Thyroid gland (tissue), 4 donors: ENCODE results near the gene GPR25. TPM values are rescaled to one million over a fixed set of nuclear protein-coding genes. Genes with fewer than 3 reads are reported as not detected.

Source experiments
- DNase-seq, 2 donors: peaks; one replicate each; pipeline ENCODE4 v3.0.0-alpha.2; 2019
- H3K27ac ChIP-seq, 3 donors: fragments of 200-600 bp; sonication (generic); 1 replicate in 2 of 3; 2 replicates in 1 of 3; pipeline ENCODE4 v1.5.1; 2016 to 2019; ENCODE audit warnings: mild to moderate bottlenecking in 1 of 3, moderate library complexity in 1 of 3
- H3K27me3 ChIP-seq: fragments of 200-600 bp; sonication (generic); one replicate; pipeline ENCODE4 v1.5.1; 2019
- H3K36me3 ChIP-seq, 2 donors: fragments of 200-600 bp; sonication (generic); one replicate each; pipeline ENCODE4 v1.5.1; 2016 to 2019
- H3K4me1 ChIP-seq, 2 donors: fragments of 200-600 bp; sonication (generic); one replicate each; pipeline ENCODE4 v1.5.1; 2017 to 2019
- H3K4me3 ChIP-seq, 3 donors: fragments of 200-600 bp; sonication (generic); replicated peaks in 1 of 3; 1 replicate in 2 of 3; 2 replicates in 1 of 3; pipeline ENCODE4 v1.5.1; 2016; ENCODE audit warnings: mild to moderate bottlenecking in 1 of 3
- H3K9me3 ChIP-seq: fragments of 200-600 bp; sonication (generic); one replicate; pipeline ENCODE4 v1.5.1; 2017
- POLR2A ChIP-seq, 2 donors: fragments of 450-650 bp; IDR thresholded peaks; one replicate each; pipeline ENCODE4 v1.6.1; 2017; ENCODE audit warnings: antibody characterized with exemption in 2 of 2, mild to moderate bottlenecking in 2 of 2, moderate library complexity in 1 of 2
- WGBS, 2 donors: methylation state at CpG; one replicate each; pipeline ENCODE4 v1.1.5; 2017; 5-methylcytosine and 5-hydroxymethylcytosine counted together
- intact Hi-C: fragments of 100-400 bp; cut with DNase I; formaldehyde crosslinking; loops from one replicate; pipeline ENCODE4 v1.15.1; 2023
- total RNA-seq, 4 donors: library from RNA; depleted of rRNA; stranded (reverse); fragments of >200 nt; gene quantifications; one replicate each; pipeline ENCODE4 v1.2.3, GENCODE V29; 2016
- TF ChIP-seq, protein P1 (sequence below), 6 experiments: fragments of 200-600 bp in 3 of 6; fragments of 450-650 bp in 3 of 6; sonication (generic) in 3 of 6; IDR thresholded peaks; one replicate each; pipeline ENCODE4 v1.5.1; 2016 to 2019; ENCODE audit warnings: antibody characterized with exemption in 6 of 6, mild to moderate bottlenecking in 2 of 6, inconsistent platforms in 1 of 6, moderate library complexity in 1 of 6

The GPR25 gene
- total RNA-seq, 4 donors from 2014 or later, result 0.27 TPM; not detected in 3

DNA sequence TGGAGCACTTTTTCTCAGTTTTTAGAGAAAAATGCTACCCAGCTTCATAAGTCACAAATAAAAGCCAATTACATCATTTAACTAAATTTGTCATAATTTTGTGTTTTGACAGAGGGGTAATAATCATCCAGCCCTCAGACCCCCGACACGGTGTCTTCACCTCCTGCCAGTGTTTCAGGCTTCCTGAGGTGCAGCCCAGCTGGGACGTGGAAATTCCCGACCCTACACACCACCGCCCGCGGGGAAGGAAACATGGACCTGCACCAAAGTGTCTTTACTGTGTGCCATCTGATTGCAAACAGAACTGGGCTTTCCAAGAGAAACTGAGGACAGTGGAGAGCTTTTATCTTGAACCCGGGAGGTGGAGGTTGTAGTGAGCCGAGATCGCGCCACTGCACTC lies 14.3 kb downstream of the GPR25 start:
- H3K4me1 ChIP-seq, result peaks cover 9 to 12% of the 10 kb centered on the region in 2 donors
- 67 to 71% methylated on average over 7 to 11 of the region's 11 CpGs for WGBS, 2 donors
- no peaks in the 10 kb centered on the region for H3K27me3 ChIP-seq
- TF ChIP-seq, protein P1, sequence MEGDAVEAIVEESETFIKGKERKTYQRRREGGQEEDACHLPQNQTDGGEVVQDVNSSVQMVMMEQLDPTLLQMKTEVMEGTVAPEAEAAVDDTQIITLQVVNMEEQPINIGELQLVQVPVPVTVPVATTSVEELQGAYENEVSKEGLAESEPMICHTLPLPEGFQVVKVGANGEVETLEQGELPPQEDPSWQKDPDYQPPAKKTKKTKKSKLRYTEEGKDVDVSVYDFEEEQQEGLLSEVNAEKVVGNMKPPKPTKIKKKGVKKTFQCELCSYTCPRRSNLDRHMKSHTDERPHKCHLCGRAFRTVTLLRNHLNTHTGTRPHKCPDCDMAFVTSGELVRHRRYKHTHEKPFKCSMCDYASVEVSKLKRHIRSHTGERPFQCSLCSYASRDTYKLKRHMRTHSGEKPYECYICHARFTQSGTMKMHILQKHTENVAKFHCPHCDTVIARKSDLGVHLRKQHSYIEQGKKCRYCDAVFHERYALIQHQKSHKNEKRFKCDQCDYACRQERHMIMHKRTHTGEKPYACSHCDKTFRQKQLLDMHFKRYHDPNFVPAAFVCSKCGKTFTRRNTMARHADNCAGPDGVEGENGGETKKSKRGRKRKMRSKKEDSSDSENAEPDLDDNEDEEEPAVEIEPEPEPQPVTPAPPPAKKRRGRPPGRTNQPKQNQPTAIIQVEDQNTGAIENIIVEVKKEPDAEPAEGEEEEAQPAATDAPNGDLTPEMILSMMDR (IDR thresholded peaks at IDR 0.05), result no peak
- no peak for TF ChIP-seq POLR2A (IDR thresholded peaks at IDR 0.05)
- DNase-seq, result no peak
- intact Hi-C loops, result no loop called here
- no peak overlapping the region for H3K27ac ChIP-seq
- no peaks in the 10 kb centered on the region for H3K9me3 ChIP-seq
- H3K36me3 ChIP-seq, result no peaks in the 10 kb centered on the region
- H3K4me3 ChIP-seq, result no peak overlapping the region

DNA sequence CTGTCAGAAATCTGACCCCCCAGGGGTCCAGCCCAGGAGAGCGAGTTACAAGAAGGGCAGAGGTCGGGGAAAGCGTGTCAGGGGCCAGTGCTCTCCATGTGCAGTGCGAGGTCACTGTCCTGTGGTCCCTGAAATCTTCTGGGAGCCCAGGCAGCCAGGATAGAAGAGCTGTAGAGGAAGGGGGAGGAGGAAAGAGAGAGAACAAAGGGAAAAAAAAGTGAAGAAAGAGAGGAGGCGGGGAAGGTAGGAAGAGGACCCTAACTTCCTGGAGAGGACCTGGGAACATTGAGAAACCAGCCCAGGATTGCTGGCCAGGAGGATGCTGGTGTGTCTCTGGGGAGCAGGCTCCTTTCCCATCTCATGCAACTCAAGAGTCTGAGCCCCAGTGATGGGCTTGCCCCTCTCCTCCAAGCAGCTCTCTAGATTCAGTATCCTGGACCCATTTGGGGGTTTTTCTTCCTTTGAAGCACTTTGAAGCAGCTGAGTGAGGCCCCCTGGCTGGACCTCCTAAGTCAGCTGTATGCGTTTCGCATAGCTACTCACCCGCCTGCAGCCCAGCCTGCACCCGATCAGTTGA lies 15.1 kb downstream of the GPR25 start:
- H3K36me3 ChIP-seq, result no peaks in the 10 kb centered on the region
- intact Hi-C loops, result no loop called here
- DNase-seq, result no peak
- H3K9me3 ChIP-seq, result no peaks in the 10 kb centered on the region
- no peak overlapping the region for H3K27ac ChIP-seq
- H3K27me3 ChIP-seq, result no peaks in the 10 kb centered on the region
- WGBS, 2 donors, result 85 to 88% methylated on average over 5 to 9 of the region's 9 CpGs
- peaks cover 9 to 12% of the 10 kb centered on the region in 2 donors for H3K4me1 ChIP-seq
- no peak overlapping the region for H3K4me3 ChIP-seq
- no peak for TF ChIP-seq POLR2A (IDR thresholded peaks at IDR 0.05)
- TF ChIP-seq, protein P1 (IDR thresholded peaks at IDR 0.05), result no peak

DNA sequence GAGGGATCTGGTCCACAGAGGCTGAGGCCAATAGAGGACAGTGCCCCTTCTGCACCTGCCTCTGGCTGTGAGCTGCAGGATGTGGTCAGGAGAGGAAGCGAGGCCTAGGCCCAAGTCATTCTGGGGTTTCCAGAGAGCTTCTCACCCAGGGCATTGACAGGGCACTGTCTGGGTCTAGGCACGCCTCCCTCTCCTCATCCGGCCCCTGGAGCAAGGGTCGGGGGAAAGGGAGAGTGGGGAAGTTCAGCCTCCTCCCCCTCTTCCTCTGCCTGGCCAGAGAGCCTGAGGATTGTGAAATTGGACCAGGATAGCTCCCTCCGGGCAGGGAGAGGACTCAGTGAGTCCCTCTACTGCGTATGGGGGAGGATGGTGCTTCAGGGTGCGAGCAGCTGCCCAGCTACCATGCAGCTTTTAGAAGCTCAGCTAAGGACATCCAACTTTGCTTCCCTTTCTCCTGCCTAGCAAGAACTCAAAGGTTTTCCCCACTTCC lies 15.6 kb downstream of the GPR25 start:
- DNase-seq, result no peak
- no peaks in the 10 kb centered on the region for H3K9me3 ChIP-seq
- H3K27ac ChIP-seq, result no peak overlapping the region
- H3K4me1 ChIP-seq, result peaks cover 9 to 12% of the 10 kb centered on the region in 2 donors
- no peaks in the 10 kb centered on the region for H3K36me3 ChIP-seq
- H3K4me3 ChIP-seq, result no peak overlapping the region
- WGBS, 2 donors, result 62 to 80% methylated on average over 6 to 7 of the region's 7 CpGs
- intact Hi-C loops, result no loop called here
- no peak for TF ChIP-seq POLR2A (IDR thresholded peaks at IDR 0.05)
- TF ChIP-seq, protein P1 (IDR thresholded peaks at IDR 0.05), result no peak
- H3K27me3 ChIP-seq, result no peaks in the 10 kb centered on the region

DNA sequence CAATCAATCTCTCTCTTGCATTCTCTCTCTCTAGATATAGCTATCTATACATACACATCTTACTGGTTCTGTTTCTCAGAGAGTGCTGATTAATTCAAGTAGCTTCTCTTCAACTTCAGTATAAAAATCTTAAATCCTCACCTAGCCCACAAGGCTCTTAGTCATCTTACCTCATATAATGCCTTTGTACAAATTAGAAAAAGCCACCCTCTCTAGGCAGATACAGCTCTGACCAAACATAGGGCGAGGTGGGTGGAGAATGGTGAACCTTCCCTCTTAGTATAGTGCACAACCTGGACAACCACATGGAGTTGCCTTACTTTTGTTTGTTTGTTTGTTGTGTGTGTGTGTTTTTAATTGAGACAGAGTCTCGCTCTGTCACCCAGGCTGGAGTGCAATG lies 16.8 kb downstream of the GPR25 start:
- intact Hi-C loops, result no loop called here
- Histone ChIP-seq H3K27me3 (no peaks in the 10 kb centered on the region), H3K9me3 (no peaks in the 10 kb centered on the region), H3K4me3 (no peak overlapping the region), H3K4me1 (peaks cover 9 to 12% of the 10 kb centered on the region in 2 donors), H3K36me3 (no peaks in the 10 kb centered on the region), H3K27ac (no peak overlapping the region)
- 93 to 99% methylated on average over 2 of the region's 2 CpGs for WGBS, 2 donors
- TF ChIP-seq, protein P1 (IDR thresholded peaks at IDR 0.05), result no peak
- no peak for TF ChIP-seq POLR2A (IDR thresholded peaks at IDR 0.05)
- DNase-seq, result no peak

DNA sequence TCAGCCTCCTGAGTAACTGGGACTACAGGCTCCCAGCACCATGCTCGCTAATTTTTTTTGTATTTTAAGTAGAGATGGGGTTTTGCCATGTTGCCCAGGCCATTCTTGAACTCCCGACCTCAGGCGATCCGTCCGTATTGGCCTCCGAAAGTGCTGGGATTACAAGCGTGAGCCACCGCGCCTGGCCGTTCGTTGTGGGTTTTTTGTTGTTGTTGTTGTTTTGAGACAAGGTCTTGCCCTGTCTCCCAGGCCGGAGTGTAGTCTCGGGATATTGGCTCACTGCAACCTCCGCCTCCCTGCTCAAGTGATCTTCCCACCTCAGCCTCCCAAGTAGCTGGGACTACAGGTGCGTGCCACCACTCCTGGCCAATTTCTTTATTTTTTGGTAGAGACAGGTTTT lies 17.2 kb downstream of the GPR25 start:
- Histone ChIP-seq H3K9me3 (no peaks in the 10 kb centered on the region), H3K27me3 (no peaks in the 10 kb centered on the region), H3K27ac (no peak overlapping the region), H3K4me3 (no peak overlapping the region), H3K4me1 (peaks cover 9 to 12% of the 10 kb centered on the region in 2 donors), H3K36me3 (no peaks in the 10 kb centered on the region)
- no peak for TF ChIP-seq POLR2A (IDR thresholded peaks at IDR 0.05)
- TF ChIP-seq, protein P1 (IDR thresholded peaks at IDR 0.05), result no peak
- 97 to 98% methylated on average over 15 of the region's 15 CpGs for WGBS, 2 donors
- DNase-seq, result no peak
- intact Hi-C loops, result no loop called here
